Left renal cortex interstitium (tissue), 4 donors: ENCODE data around the gene SUPT6H. TPM values are rescaled to one million over a fixed set of nuclear protein-coding genes. Genes with fewer than 3 reads are reported as not detected.
A peak's percentile ranks its signal among the peaks of the same experiment; 100 is the strongest.
"Not testable (repeated sequence)": the region's sequence is repeated elsewhere in the genome, so short reads cannot be mapped to it uniquely, and the experiment has no call there.

ENCODE experiments used
- DNase-seq, 4 donors: peaks; one replicate each; pipeline ENCODE4 v3.0.0-alpha.2; 2013; ENCODE audit warnings: low read depth in 4 of 4, low spot score in 2 of 4, missing footprints in 1 of 4
- polyA plus RNA-seq, 4 donors: library from polyadenylated mRNA; unstranded; fragments of 120-200 nt; gene quantifications; one replicate each; pipeline ENCODE4 v1.2.1, GENCODE V29; 2013; ENCODE audit not compliant: insufficient read length in 4 of 4

SUPT6H gene
- polyA plus RNA-seq, 4 donors = 63.1 to 83.7 (median 74.1) TPM

- peak in 3 of 4 donors; percentile 81 to 87 (median 85) for DNase-seq
Observed at GRCh38 chr17:28717578-28718332, 55.8 kb downstream of the SUPT6H start, which contains the start of gene RAB34. Gene RAB34, minus strand, starts transcription at chr17:28717868. Its CDS starts 602 bp downstream, at chr17:28717266.

GRCh38 chr17:28718333-28719020 lies 56.5 kb downstream of the SUPT6H start:
- no peak for DNase-seq

GRCh38 chr17:28719021-28719433 lies 57.0 kb downstream of the SUPT6H start:
- no peak for DNase-seq

- no peak for DNase-seq
Observed at GRCh38 chr17:28720247-28720996, 58.4 kb downstream of the SUPT6H start.

- not testable (repeated sequence) for DNase-seq
Observed at GRCh38 chr17:28720997-28721329, 59.0 kb downstream of the SUPT6H start.

GRCh38 chr17:28722417-28723158 lies 60.6 kb downstream of the SUPT6H start:
- DNase-seq = no peak

GRCh38 chr17:28723159-28723835 lies 61.3 kb downstream of the SUPT6H start:
- DNase-seq = no peak

GRCh38 chr17:28723836-28724499 lies 62.0 kb downstream of the SUPT6H start:
- DNase-seq = not testable (repeated sequence)

- no peak for DNase-seq
Observed at GRCh38 chr17:28724500-28725165, 62.6 kb downstream of the SUPT6H start.

GRCh38 chr17:28725166-28725659 lies 63.2 kb downstream of the SUPT6H start:
- no peak for DNase-seq

- no peak for DNase-seq
Observed at GRCh38 chr17:28725660-28726225, 63.7 kb downstream of the SUPT6H start.

GRCh38 chr17:28726226-28726626 lies 64.2 kb downstream of the SUPT6H start, which contains the start of gene TLCD1:
Gene TLCD1, minus strand, starts transcription at chr17:28726233. Its CDS starts 136 bp downstream, at chr17:28726097.
- no peak for DNase-seq

GRCh38 chr17:28726627-28727491 lies 64.9 kb downstream of the SUPT6H start:
- DNase-seq = peak in 2 of 4 donors; percentile 94 to 95

- DNase-seq = peak in 2 of 4 donors; percentile 88 to 90
Observed at GRCh38 chr17:28728364-28729200, 66.6 kb downstream of the SUPT6H start, which contains the start of gene NEK8. Gene NEK8, plus strand, starts transcription at chr17:28728788. Its CDS starts 26 bp downstream, at chr17:28728814.

GRCh38 chr17:28729950-28730330 lies 67.9 kb downstream of the SUPT6H start:
- no peak for DNase-seq

- DNase-seq = no peak
Observed at GRCh38 chr17:28733346-28733745, 71.3 kb downstream of the SUPT6H start.
